DOHH2 (cell line): ENCODE measurements around the gene NDUFAF2.

Source experiments
- CTCF ChIP-seq: fragments of 200-600 bp; sonication (generic); IDR thresholded peaks from one replicate; pipeline ENCODE4 v1.5.1; 2014; ENCODE audit warnings: antibody characterized with exemption, mild to moderate bottlenecking, low read depth, low read length; ENCODE audit not compliant: poor library complexity, severe bottlenecking
- EZH2phosphoT487 ChIP-seq: fragments of 200-600 bp; sonication (generic); IDR thresholded peaks from 2 replicates; pipeline ENCODE4 v1.6.1; 2017; ENCODE audit warnings: borderline replicate concordance, mild to moderate bottlenecking, antibody characterized with exemption, low read length, moderate library complexity, mixed read lengths

- TF ChIP-seq CTCF (no peak), EZH2phosphoT487 (no peak)
Measured at GRCh38 chr5:61020415-61020814, 75.4 kb downstream of the NDUFAF2 start.
